GM12878 (cell line): Measurements from ENCODE around the gene TMEM150A.

Experiments
- FOS ChIP-seq: IDR thresholded peaks from 3 replicates; pipeline ENCODE4 v1.6.1; 2011; ENCODE audit warnings: borderline replicate concordance; ENCODE audit not compliant: insufficient read length; ENCODE audit errors: extremely low read depth
- JUND ChIP-seq: IDR thresholded peaks from 2 replicates; pipeline ENCODE4 v1.6.1; 2012; ENCODE audit warnings: low read depth, mild to moderate bottlenecking, low read length, improper control_type of control experiment, moderate library complexity
- KAT2A ChIP-seq: conservative IDR thresholded peaks from 2 replicates; pipeline ENCODE4 v1.6.1; 2011; ENCODE audit warnings: low read depth, low read length; ENCODE audit not compliant: control insufficient read depth
- POLR2A ChIP-seq: IDR thresholded peaks from 2 replicates; pipeline ENCODE4 v1.6.1; 2011; ENCODE audit warnings: low read depth, mild to moderate bottlenecking, low read length
- POLR2AphosphoS2 ChIP-seq: IDR thresholded peaks from 2 replicates; pipeline ENCODE4 v1.6.1; 2011; ENCODE audit warnings: low read depth, mild to moderate bottlenecking, low read length, improper control_type of control experiment, moderate library complexity
- POLR2AphosphoS5 ChIP-seq: IDR thresholded peaks from 2 replicates; pipeline ENCODE4 v1.6.1; 2011; ENCODE audit warnings: mild to moderate bottlenecking, low read length, inconsistent platforms
- RFX5 ChIP-seq: IDR thresholded peaks from 2 replicates; pipeline ENCODE4 v1.6.1; 2011; ENCODE audit warnings: low read depth, low read length, improper control_type of control experiment
- SP1 ChIP-seq: IDR thresholded peaks from one replicate; pipeline ENCODE4 v1.6.1; 2011; ENCODE audit warnings: low read depth, low read length
- TAF1 ChIP-seq: IDR thresholded peaks from 2 replicates; pipeline ENCODE4 v1.6.1; 2011; ENCODE audit warnings: mild to moderate bottlenecking, low read depth, low read length, borderline replicate concordance
- TCF3 ChIP-seq: IDR thresholded peaks from 2 replicates; pipeline ENCODE4 v1.6.1; 2012; ENCODE audit warnings: low read depth, mild to moderate bottlenecking, low read length, borderline replicate concordance; ENCODE audit not compliant: insufficient read depth
- TF ChIP-seq, protein P1 (sequence below): IDR thresholded peaks from 2 replicates; pipeline ENCODE4 v1.6.1; 2011; ENCODE audit warnings: borderline replicate concordance, low read depth, mild to moderate bottlenecking, moderate library complexity, low read length; ENCODE audit not compliant: insufficient read depth, poor library complexity, severe bottlenecking
- TF ChIP-seq, protein P2 (sequence below): IDR thresholded peaks from 2 replicates; pipeline ENCODE4 v1.6.1; 2011; ENCODE audit warnings: borderline replicate concordance, low read depth, mild to moderate bottlenecking, moderate library complexity, mixed read lengths, low read length; ENCODE audit not compliant: insufficient read depth; ENCODE audit errors: extremely low read length
- TF ChIP-seq, protein P3 (sequence below): IDR thresholded peaks from 2 replicates; pipeline ENCODE4 v1.6.1; 2012; ENCODE audit warnings: mild to moderate bottlenecking, low read depth, low read length
- TF ChIP-seq, protein P4 (sequence below), 3 experiments: IDR thresholded peaks in 2 of 3; conservative IDR thresholded peaks in 1 of 3; 2 replicates each; pipeline ENCODE4 v1.5.1; 2011; ENCODE audit warnings: low read depth in 3 of 3, low read length in 3 of 3, mild to moderate bottlenecking in 3 of 3, control low read depth in 2 of 3, moderate library complexity in 2 of 3, inconsistent platforms in 1 of 3, mixed read lengths in 1 of 3; ENCODE audit not compliant: control insufficient read depth in 2 of 3, insufficient read depth in 1 of 3; ENCODE audit errors: extremely low read depth in 1 of 3

DNA sequence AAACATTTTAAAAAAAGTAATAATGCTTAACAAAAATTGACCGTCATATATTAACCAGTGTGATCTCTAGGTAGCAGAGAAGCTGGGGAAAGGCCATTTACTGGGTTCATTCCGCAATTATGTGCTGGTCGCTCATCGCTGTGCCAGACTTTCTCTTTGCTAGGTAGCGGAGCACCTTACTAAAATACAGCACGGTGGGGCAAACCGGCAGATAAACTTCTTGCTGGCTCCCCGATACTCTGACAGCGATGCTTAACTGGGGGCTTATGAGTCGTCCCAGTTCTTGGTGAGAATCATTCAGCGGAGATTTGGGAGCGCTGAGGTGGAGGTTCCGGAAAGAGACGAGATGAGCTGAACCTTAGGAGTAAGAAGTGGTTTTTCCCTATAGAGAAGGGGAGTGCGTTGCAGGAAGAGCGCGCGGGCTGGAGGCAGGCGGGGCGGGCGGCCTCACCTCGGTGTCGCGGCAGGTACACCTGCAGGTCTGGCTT is 8.8 kb upstream of the TMEM150A start:
- no peak for TF ChIP-seq RFX5
- TF ChIP-seq JUND, result no peak
- TF ChIP-seq TCF3, result no peak
- TF ChIP-seq TAF1, result no peak
- no peak for TF ChIP-seq FOS
- TF ChIP-seq, protein P1, sequence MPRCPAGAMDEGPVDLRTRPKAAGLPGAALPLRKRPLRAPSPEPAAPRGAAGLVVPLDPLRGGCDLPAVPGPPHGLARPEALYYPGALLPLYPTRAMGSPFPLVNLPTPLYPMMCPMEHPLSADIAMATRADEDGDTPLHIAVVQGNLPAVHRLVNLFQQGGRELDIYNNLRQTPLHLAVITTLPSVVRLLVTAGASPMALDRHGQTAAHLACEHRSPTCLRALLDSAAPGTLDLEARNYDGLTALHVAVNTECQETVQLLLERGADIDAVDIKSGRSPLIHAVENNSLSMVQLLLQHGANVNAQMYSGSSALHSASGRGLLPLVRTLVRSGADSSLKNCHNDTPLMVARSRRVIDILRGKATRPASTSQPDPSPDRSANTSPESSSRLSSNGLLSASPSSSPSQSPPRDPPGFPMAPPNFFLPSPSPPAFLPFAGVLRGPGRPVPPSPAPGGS, result no peak
- no peak for TF ChIP-seq POLR2AphosphoS5
- TF ChIP-seq KAT2A, result no peak
- TF ChIP-seq, protein P2, sequence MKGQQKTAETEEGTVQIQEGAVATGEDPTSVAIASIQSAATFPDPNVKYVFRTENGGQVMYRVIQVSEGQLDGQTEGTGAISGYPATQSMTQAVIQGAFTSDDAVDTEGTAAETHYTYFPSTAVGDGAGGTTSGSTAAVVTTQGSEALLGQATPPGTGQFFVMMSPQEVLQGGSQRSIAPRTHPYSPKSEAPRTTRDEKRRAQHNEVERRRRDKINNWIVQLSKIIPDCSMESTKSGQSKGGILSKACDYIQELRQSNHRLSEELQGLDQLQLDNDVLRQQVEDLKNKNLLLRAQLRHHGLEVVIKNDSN, result no peak
- no peak for TF ChIP-seq SP1
- TF ChIP-seq, protein P3, sequence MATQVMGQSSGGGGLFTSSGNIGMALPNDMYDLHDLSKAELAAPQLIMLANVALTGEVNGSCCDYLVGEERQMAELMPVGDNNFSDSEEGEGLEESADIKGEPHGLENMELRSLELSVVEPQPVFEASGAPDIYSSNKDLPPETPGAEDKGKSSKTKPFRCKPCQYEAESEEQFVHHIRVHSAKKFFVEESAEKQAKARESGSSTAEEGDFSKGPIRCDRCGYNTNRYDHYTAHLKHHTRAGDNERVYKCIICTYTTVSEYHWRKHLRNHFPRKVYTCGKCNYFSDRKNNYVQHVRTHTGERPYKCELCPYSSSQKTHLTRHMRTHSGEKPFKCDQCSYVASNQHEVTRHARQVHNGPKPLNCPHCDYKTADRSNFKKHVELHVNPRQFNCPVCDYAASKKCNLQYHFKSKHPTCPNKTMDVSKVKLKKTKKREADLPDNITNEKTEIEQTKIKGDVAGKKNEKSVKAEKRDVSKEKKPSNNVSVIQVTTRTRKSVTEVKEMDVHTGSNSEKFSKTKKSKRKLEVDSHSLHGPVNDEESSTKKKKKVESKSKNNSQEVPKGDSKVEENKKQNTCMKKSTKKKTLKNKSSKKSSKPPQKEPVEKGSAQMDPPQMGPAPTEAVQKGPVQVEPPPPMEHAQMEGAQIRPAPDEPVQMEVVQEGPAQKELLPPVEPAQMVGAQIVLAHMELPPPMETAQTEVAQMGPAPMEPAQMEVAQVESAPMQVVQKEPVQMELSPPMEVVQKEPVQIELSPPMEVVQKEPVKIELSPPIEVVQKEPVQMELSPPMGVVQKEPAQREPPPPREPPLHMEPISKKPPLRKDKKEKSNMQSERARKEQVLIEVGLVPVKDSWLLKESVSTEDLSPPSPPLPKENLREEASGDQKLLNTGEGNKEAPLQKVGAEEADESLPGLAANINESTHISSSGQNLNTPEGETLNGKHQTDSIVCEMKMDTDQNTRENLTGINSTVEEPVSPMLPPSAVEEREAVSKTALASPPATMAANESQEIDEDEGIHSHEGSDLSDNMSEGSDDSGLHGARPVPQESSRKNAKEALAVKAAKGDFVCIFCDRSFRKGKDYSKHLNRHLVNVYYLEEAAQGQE, result no peak
- TF ChIP-seq, protein P4, sequence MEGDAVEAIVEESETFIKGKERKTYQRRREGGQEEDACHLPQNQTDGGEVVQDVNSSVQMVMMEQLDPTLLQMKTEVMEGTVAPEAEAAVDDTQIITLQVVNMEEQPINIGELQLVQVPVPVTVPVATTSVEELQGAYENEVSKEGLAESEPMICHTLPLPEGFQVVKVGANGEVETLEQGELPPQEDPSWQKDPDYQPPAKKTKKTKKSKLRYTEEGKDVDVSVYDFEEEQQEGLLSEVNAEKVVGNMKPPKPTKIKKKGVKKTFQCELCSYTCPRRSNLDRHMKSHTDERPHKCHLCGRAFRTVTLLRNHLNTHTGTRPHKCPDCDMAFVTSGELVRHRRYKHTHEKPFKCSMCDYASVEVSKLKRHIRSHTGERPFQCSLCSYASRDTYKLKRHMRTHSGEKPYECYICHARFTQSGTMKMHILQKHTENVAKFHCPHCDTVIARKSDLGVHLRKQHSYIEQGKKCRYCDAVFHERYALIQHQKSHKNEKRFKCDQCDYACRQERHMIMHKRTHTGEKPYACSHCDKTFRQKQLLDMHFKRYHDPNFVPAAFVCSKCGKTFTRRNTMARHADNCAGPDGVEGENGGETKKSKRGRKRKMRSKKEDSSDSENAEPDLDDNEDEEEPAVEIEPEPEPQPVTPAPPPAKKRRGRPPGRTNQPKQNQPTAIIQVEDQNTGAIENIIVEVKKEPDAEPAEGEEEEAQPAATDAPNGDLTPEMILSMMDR (IDR thresholded peaks at IDR 0.05 in 2 of 3, conservative IDR thresholded peaks at IDR 0.05 in 1 of 3; ENCODE audit: control insufficient read depth in 2 of 3, extremely low read depth in 1 of 3, insufficient read depth in 1 of 3, low read depth in 3 of 3, low read length in 3 of 3), result no peak
- no peak for TF ChIP-seq POLR2A
- TF ChIP-seq POLR2AphosphoS2, result no peak
